Endometrium (tissue), 2 donors: Measurements from ENCODE around the gene PPP3R2.
"Not testable (repeated sequence)": the region's sequence is repeated elsewhere in the genome, so short reads cannot be mapped to it uniquely, and the experiment has no call there.

ENCODE experiments used
- FAIRE-seq: peaks from 2 replicates; lab custom pipeline; 2012; peaks lifted over from hg19 to GRCh38; lab: Jason Lieb, UNC
- donor health status: control.
- donor health status: control.

Gene PPP3R2, protein sequence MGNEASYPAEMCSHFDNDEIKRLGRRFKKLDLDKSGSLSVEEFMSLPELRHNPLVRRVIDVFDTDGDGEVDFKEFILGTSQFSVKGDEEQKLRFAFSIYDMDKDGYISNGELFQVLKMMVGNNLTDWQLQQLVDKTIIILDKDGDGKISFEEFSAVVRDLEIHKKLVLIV

DNA sequence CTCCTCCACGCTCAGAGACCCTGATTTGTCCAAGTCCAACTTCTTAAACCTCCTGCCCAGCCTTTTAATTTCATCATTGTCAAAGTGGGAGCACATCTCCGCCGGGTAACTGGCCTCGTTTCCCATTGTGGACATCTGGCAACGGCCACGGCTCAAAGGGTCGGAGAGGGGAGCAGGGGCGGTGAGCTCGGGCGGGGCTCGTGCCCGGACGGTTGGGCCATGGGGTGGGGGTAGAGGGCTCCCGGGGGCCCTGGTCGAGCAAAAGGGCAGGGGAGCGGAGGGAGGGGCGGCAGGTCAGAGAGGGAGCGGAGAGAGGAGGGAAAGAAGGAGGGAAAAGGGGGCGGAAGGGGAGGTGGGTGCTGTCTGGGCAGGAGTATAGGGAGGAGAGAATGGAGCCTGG is at the start of gene PPP3R2:
Gene PPP3R2 (minus strand): TSS at position 174 of the 400 bp plus-strand sequence. CDS start 48 bp downstream, at position 126.
- no peak for FAIRE-seq

DNA sequence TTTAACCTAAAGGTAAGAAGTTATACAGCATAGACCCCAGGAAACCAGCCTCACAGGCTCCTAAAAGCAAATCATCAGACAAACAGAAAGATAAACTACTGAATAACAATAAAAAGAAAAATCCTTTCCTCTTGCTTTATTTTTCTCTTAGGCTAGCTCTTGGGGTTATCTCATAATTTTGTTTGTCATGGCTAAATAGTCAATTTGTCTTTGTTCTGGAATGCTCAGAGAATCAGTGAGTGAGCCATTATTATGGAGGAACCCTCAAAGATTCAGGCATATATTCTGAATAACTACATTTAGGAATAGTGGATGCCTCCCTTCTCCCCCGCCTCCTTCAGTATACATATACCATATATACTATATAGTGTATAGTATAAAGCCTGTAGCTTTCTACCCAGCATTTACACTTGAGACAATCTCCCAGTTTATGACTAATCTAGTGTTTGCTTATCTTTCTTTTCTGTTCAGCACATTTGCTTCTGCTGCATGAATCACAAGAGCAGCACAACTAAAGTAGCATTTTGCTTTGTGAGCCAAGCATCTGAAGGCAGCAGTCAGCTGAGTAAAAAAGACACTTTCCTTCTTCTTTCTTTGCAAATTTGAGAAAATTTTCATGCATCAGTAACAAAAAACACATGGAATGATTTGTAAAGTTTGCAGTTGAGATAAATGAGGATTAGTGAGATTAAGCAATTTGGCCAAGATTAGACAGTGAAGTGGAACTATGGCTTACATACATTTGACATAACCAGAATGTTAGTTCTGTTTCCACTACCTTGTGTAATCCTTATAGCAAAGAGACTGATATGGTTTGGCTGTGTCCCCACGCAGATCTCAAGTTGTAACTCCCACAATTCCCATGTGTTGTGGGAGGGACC is 45.3 kb upstream of the PPP3R2 start:
- FAIRE-seq = no peak

DNA sequence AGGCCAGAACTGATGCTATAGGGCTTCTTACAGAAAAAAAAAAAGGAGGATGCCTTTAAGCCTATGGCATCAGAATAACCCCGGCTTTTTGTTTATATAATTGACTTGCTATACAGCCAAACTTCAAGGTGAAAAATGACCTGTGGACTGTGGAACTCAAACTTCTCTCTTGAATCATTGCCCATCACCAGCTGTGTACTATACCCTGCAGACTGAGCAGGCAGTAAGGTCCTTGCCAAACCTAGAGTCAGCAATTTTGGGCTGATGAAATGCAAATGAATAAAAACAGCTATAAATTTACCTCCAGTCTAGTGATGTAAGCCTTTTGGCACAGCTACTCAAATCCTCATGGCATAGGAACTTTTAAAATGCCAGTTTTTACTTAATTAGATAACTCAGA is 44.5 kb upstream of the PPP3R2 start:
- no peak for FAIRE-seq

DNA sequence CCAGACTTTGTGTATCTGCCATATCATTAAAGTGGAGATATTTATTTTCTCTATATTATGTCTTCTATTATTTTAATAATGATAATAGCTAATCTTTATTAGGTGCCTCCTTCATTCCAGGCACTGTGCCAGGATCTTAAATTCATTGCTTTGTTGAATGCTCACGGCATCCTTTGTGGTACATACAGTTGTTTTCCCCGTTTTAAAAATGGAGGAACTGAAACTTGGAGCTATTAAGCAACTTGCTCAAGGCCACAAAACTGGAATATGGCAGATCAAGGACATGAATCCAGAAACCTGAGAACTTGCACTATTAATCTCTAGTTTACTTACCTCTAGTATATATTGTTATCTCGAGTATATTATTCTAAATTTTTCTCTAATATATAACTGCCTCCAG is 41.5 kb upstream of the PPP3R2 start:
- no peak for FAIRE-seq

DNA sequence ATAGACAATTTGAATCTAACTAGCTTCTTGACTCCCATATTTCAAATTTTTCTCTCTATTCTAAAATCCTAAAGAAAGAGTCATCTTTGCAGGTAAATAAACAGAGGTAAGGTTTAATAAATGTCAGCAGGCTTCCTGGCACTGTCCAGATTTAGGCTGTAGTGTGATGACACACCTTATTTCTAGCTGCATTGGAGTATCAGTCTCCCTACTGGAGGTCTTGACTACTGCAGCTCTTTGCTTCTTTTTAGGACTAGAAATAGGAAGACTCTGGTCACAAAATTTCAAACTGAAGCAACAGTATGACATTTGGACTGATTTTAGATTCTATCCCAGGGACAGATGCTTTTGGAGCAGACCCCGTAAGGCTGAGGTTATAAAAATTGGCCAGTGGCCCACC is 40.7 kb upstream of the PPP3R2 start:
- FAIRE-seq = no peak

DNA sequence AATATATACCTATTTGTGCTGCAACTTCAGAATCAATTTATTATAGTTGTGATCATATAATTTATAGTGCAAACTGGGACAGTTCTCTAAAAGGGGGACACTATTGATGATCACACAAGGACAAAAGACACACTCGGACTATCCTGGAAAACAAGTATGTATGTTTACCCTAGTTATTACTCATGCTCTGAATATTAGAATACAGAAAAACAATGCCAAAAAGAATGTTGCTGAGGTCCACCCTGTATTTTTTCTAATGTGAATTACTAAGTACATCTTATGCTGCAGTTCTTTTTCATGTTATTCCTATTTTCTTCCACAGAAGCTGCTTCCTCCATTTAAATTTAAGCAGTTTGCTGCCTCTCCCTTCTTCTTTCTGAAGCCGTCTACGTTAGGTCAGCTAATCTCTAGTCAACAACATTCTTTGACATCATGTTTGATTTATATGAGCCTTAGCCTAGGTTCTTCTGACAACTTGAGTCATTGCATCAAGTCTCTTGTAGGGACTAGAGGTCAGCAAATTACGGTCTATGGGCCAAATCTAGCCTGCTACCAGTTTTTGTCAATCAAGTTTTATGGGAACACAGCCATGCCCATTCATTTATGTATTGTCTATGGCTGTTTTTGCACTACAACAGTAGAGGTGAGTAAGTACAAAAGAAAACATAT is 40.1 kb upstream of the PPP3R2 start:
- FAIRE-seq = no peak

DNA sequence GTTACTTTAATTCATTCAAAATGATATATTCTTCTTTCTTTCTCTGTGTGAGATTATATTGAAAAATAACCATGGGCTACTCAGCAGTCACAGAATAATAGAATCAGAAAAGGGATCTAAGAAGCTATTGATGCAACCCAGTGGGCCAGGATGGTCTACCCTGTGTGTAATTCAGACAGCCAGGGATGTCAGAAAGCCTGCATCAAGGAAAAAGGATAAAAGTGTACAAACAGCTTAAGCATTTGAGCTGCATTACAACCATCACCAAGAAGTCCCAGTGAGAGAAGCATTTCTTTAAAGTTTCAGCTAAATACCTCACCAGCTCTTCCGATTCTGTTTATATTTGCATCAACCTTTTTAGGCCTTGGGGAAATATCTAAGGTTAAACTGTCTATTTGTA is 37.8 kb upstream of the PPP3R2 start:
- no peak for FAIRE-seq

DNA sequence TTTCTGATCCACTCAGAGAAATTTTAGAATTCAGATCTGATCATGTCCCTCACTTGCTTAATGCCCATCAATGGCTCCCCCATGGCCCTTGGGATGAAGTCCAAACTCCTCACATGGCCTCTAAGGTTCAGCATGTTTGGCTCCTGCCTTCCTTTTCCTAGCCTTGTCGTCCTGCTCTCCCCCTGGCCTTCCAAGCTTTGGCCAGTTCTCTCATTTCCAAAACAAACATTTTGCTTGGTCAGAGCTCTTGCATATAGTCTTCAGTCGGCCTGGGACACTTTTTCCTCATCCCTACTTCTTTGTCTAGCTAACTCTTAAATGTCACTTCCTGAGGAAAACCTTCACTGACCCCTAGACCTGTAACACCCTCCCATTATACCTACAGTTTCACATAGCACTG is 37.1 kb upstream of the PPP3R2 start:
- no peak for FAIRE-seq

DNA sequence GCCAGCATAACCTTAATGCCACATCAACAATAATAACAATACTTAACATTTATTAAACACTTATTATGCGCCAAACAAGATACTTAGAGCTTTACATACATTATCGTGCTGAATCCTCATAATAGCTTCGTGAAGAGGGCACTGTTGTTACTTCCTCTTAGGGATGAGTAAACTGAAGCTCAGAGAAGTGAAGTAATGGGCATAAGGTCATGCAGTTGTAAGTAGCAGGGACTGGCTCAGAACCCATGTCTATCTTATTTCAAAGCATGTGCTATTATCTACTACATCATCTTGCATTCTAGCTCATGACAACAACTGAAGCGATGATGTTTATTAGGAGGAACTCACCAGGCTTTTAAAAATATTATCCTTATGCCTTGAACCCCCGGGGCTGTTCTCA is 34.9 kb upstream of the PPP3R2 start:
- FAIRE-seq = no peak

DNA sequence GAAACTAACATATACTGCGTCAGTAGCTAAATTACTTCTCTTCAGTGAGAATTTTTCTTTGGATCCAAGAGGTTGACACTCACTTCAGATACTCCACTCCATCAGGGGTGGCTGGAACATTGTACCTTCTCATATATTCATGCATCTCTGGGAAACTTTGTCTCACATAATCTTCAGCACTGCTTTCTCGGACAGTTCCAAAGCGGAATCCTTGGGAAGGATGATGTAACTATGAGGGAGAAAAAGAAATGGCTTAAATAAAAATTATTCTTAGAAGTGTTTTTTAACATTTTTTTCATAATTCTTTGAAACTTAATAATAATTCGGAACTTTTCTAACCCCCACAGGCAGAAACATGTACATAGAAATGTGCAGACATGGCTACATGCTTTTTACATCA is 33.4 kb upstream of the PPP3R2 start:
- FAIRE-seq = no peak

DNA sequence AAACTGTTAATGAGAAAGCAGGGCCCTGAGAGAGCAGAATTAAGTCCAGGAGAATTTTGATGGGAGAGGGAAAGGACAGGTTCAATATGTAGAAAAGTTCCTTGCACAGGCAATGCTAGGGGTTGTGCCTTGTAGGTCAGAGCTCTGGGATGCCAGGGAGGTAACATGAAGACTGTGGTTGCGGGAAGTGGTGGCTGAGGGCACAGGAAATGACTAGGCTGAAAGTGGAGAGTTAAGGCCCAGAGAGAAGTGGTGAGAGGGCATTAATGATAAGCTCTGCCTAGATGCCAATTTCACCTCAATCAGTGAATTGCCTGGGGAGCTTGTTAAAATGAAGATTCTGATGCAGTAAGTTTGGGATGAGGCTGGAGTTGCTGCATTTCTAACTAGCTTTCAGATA is 31.5 kb upstream of the PPP3R2 start:
- FAIRE-seq = no peak

DNA sequence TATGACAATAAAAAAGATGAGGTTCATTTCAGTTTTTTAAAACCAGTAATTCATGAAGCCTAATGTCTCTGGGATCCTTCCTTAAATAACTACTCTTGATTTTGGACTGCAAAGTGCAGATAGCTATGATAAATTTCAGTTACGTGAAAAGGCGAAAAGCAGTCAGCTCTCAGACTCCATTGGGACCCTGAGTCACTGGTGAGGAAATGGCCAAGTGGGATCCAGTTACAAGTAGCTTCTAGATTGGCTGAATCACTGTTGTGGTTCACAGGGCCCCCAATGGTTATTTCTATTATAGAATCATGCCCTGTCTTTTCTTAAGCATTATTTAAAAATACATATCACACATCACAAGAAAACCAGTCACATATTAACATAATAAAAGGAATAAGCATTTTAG is 31.1 kb upstream of the PPP3R2 start:
- FAIRE-seq = no peak

DNA sequence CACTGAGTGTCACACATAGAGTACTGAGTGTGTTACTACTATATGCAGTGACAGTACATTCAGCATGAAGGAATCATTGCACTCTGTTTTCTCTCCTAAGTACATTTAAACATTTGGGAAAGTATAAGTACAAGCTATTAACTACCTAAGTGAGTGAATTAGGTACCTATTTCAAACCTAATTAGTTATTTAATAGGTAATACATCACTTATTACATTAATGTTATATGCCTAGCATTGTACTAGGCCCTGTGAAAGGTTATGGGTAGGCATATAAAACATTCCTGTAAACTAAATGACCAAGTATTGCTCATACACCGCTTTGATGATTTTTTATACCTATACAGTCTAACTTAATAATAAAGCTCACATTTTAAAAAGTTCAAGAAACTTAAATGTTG is 25.7 kb upstream of the PPP3R2 start:
- no peak for FAIRE-seq

DNA sequence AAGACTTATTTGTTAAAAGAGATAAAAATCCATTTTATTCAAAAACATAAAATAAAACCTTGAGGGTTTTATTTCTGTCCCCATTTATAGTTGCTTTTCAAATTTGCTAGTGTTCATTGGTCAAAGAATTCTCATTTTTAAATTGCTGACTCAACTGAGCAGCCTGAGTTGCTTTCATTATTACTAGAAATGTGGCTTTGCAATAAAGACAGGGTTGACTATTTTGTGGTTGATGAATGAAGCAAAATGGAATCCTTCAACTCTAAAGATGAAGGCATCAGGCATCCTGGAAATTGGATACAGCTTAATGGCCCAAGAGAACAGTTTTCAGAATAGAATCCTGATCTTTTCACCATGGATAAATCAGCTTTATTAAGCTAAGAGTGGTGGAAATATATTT is 23.9 kb upstream of the PPP3R2 start:
- FAIRE-seq = no peak

DNA sequence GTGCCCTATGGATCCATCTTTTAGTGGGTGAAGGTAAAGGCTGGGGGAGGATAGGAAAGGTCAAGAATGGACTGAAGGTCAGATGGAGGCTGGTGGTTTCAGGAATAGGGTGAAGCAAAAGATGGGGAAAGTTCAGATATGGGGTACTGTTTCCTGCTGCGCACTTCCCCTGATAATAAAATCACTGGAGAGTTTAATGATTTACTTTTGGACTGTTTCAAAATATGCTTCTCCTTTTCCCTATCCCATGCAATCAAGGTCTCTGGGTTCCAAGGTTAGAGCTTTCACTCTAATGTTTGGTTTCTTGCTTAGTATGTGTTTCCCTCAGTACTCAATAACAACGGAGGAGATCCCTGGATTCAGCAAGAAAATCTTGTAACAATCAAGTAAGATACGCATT is 10.8 kb upstream of the PPP3R2 start:
- FAIRE-seq = no peak

DNA sequence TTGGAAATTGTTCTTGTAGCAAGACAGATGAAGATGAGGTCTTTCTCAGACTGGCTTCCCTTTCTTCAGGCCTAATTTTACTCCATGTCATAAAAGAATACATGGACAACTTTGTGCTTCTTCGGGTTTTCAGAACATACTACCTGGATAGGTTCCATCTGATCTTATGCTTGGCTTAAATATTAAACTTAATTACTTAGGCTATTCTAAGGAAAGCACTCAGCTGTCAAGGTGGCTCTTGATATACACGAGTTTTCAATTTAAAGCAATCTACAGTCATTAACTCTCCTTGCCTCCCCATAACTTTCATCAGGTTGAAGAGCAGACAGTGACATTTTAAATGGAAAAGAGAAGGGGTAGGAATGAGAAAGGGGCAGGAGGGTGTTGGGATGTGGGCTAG is 9.5 kb upstream of the PPP3R2 start:
- FAIRE-seq = no peak

DNA sequence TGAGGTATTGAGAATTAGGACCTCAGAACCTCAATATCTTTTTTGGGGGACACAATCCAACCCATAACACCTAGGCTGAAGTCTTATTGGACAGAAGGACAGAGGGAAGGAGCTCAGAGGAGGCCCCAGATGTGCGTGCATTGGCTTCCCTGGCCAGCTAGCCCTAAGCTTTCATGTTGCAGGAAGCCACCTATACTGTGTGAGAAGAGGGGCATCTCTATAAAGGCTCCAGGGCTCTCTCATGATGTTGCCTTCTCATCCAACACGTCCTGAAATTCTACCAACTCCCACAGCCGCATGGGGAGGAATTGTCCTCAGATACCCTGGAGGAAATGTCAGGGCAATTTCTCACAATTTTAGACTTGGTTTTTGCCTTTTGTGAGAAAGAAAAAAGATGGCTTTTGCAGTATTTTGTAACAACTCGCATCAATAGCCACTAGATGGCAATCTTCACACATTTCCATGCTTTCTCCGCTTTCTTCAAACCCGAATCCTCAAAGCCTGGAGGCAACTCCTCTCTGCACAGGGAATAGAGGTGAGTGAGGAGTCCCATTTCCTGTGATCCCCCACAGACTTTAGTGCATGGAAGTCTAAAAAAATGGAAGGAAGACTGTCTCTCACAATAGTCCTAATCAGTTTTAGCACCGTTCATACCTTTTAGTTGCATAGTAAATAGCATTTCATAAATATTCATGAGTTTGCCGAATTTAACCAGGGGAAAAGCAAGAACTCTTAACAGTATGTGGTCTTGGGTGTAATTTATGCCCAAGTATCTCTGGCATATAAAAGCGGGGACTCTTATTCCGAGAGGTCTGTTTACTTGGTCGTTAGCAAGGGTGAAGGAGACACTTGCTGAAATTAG is 7.4 kb upstream of the PPP3R2 start:
- FAIRE-seq = no peak

DNA sequence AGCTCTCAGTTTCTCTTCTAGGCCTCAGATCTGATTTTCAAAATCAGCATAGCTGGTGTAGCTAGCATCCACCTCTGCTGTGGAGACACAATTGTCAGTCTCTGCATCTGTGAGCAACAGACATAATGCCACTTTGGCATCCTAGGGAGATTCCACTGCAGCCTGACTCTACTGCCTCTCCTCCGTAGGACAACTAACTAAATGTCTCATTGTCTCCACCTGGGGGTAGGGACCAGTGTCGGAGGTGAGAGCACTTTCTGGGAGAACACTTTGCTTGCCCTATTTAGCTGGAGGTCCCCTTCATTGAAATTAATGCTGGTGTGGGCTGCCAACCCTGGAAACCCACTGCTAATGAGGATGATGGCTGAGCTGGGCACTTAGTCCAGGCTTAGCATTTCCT is 1.4 kb downstream of the PPP3R2 start:
- FAIRE-seq = no peak

DNA sequence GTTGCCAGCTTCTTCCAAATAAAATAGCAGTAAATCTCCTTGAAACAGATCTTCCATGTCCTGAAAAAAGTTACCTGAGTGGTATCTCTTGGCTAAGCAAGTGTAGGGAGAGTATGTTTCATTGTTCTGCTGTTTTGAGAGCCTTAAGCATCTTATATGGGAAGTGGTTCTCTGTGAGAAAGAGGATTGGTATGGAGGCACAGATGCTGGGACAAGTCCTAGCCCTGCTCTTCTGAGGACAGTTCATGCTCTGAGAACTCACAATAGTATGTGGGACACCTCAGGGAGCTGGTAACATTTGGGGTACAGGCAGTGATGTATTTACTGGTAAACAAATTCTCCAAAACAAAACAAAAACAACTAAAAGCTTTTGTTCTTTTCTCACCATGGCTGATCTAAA is 2.0 kb downstream of the PPP3R2 start:
- no peak for FAIRE-seq

DNA sequence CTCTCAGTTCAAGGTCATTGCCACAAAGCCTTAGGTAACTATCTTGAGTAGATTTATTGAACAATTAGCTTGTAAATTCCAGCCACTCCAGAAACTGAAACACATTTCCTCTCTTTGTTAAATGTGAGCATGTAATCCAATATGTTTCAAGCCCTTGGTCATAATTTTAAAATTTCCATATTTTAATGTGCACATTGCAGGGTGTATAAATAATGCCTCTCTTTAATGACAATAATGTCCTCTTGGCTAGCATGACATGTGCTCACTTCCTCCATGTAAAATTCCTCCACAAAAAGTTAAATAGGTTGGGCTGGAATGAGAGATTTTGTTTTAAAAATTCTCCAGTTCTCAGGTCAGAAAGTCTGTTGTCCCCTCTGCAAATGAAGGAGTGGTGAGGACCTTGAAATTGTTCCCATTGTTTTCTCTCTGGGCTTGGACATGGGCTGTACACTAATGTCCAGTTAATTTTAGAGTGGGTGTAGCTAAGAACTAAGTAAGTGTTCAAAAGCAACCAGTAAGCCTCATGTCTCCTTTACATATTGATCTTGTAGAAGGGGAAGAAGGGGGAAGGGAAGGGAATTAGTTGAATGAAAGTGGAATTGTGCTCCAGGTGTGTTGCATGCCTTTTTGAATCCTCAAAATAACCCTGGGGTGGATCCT is 2.9 kb downstream of the PPP3R2 start:
- FAIRE-seq = no peak

DNA sequence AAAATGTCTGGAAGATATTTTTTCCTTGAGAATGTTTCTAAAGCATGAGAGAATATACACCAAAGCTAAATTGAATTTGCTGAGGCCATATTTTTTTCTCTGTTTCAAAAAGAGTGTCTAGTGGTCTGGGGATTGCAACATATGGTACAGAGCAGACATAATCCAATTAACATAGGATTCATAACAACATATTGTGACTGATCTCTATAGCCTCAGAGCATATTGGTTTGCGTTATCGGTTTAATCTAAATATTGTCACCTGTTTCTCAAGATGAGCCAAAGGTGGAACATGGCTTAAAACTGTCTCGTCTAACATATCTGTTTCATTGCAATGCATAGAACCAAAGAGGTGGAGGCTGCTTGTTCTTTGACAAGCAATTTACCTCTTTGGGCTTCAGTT is 3.9 kb downstream of the PPP3R2 start:
- no peak for FAIRE-seq

DNA sequence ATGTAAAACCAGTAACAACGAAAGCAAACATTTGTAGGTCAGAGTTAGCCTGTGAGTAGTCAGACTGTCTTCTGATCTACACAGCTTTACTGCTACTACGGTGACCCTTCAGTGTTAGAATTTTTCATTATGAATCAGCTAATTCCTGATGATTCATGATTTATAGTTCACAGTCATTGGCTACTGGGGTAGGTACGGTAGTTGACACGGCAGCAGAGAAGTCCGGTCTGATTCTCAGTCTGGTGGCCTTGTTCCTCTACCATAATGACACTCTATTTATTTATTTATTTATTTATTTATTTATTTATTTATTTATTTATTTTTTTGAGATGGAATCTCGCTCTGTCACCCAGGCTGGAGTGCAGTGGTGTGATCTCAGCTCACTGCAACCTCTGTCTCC is 4.7 kb downstream of the PPP3R2 start:
- FAIRE-seq = not testable (repeated sequence)
